Fibroblast of villous mesenchyme (primary cell): ENCODE measurements around the gene SKIC3. TPM values are rescaled to one million over a fixed set of nuclear protein-coding genes. Genes with fewer than 3 reads are reported as not detected.

Source experiments
- DNase-seq: peaks from one replicate; pipeline ENCODE4 v3.0.0-alpha.2; 2010; ENCODE audit warnings: low read depth
- H3K4me3 ChIP-seq: 2 replicates; pipeline ENCODE4 v1.5.1; 2011; ENCODE audit warnings: low read depth, mild to moderate bottlenecking, low read length
- total RNA-seq: library from RNA; depleted of rRNA; stranded (reverse); fragments of >200 nt; gene quantifications from 2 replicates; pipeline ENCODE4 v1.2.3, GENCODE V29; 2012
- TF ChIP-seq, protein P1 (sequence below): IDR thresholded peaks from 2 replicates; pipeline ENCODE4 v1.5.1; 2012; ENCODE audit warnings: low read depth, mild to moderate bottlenecking, low read length; ENCODE audit not compliant: insufficient read depth

The SKIC3 gene
- total RNA-seq, 1 donor: 191 TPM

DNA sequence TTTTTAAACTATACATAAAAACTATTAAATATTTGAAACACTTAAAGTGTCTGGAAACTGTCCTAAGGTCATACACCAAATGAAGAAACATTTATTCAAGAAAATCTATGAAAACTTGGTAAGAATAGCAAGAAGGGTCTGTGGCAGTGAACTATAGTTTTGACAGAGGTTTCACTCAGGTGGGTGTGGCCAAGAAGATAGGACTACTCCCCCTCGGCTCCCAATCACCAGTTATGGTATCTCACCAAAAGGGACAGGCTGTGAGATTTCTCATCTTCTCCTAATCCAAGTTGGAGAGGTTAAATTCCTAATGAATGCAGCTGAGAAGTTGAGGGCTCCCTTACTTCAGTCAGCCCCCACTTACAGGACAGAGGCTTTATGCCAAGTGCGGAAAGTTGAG is 3.1 kb upstream of the SKIC3 start:
- DNase-seq: no peak
- TF ChIP-seq, protein P1, sequence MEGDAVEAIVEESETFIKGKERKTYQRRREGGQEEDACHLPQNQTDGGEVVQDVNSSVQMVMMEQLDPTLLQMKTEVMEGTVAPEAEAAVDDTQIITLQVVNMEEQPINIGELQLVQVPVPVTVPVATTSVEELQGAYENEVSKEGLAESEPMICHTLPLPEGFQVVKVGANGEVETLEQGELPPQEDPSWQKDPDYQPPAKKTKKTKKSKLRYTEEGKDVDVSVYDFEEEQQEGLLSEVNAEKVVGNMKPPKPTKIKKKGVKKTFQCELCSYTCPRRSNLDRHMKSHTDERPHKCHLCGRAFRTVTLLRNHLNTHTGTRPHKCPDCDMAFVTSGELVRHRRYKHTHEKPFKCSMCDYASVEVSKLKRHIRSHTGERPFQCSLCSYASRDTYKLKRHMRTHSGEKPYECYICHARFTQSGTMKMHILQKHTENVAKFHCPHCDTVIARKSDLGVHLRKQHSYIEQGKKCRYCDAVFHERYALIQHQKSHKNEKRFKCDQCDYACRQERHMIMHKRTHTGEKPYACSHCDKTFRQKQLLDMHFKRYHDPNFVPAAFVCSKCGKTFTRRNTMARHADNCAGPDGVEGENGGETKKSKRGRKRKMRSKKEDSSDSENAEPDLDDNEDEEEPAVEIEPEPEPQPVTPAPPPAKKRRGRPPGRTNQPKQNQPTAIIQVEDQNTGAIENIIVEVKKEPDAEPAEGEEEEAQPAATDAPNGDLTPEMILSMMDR: no peak
- H3K4me3 ChIP-seq: no peak overlapping the region

DNA sequence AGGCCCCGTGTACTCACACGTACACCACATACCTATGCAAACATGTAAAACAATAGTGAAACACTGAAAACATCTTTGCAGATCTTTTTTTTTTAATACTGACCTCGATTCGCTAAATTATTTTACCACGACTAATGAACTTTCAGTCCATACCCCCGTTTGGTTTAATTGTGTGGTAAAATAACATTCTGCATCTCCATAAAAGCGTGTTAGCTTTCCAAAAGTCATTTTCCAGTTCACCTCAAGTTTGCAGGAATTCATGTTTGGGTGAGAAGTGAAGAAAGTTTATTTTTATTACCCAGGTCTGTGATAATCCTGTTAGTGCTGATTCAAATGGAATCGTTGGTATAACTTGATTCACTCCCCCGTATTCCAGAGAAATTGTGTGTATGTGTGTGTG is 776 bp upstream of the SKIC3 start:
- peak overlapping the region; percentile 97 for H3K4me3 ChIP-seq
- TF ChIP-seq, protein P1: no peak
- no peak for DNase-seq

DNA sequence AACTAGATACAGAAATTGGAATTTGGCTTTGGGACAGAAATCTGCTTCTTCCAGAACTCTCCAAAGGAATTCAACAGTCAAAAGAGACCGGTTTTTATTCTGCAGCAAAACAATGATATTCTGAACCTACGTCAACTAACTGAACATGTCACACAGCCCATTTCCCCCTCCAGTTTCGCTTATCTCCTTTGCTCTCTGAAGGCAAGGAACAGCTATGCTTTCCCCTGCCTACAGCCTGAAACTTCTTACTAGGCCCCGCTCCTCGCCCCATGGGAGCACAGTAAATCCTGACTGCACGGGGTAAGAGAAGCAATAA is 488 bp downstream of the SKIC3 start:
- DNase-seq: no peak
- peak overlapping the region; percentile 97 for H3K4me3 ChIP-seq
- TF ChIP-seq, protein P1: no peak

DNA sequence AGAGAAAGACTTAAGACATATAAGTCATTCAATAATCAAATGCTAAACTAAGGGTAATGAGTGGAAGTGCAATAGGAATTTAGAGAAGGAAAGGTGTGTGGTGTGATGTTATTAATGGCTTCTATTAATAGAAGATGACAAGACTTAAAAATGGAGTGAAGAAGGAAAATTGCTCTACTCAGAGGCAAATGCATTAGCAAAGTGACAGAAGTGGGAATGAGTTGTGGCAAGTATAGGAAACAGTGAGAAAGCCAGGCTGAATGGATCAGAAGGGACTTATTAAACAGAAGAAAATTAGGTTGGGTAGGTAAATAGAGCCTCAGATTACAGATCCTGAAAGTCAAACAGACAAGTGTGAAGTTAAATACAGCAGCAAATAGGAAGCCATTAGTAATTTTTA is 5.7 kb downstream of the SKIC3 start:
- TF ChIP-seq, protein P1: no peak
- no peak for DNase-seq
- no peak overlapping the region for H3K4me3 ChIP-seq

DNA sequence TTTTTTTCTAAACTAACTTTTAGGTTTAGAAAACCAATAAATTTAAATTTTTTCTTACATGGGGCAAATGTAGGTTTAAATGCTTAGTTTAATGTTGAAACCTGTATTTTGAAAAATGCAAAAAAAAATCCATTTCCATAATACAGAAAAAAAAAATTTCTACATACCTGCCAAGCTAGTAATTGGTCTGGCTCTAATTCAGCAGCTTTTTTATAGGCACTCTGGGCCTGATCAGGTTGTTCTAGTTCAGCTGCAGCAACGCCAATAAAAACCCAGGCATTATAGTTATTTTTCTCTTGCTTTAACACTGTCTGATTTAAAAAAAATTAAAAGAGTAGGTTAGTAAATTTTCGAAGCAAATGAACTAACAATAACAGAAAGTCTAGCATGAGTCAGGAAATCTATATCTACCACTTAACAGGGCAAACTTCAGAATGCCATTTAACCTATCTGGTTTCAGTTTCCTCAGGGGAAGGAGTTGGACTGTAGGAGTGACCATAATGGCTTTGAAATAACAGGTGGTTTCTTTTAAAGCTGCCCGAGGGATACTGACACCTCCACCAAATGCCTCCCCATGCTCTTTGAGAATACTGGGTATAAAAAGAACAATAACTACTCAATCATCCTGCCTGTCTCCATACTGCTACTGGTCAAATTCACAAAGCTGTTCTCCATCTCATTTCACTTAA is 11.6 kb downstream of the SKIC3 start:
- TF ChIP-seq, protein P1: no peak
- no peak overlapping the region for H3K4me3 ChIP-seq
- DNase-seq: peak; percentile 14

DNA sequence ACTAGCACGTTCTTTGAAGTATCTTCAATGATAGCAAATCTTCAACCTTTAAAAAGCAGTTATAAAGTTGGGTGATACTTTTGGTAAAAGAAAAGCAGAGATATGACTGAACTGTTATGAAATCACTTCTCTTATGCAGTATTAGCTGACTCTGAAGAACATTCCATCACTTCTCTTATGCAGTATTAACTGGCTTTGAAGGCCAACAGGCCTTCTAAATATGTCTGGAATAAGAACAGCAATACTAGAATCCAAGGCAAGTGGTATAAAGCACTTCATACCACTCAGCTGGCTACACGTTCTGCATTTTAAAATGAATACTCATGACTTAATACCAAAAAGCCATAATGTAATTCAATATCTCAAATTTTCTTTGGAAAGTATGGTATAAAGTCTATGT is 17.3 kb downstream of the SKIC3 start:
- TF ChIP-seq, protein P1: no peak
- peak; percentile 22 for DNase-seq
- no peak overlapping the region for H3K4me3 ChIP-seq

DNA sequence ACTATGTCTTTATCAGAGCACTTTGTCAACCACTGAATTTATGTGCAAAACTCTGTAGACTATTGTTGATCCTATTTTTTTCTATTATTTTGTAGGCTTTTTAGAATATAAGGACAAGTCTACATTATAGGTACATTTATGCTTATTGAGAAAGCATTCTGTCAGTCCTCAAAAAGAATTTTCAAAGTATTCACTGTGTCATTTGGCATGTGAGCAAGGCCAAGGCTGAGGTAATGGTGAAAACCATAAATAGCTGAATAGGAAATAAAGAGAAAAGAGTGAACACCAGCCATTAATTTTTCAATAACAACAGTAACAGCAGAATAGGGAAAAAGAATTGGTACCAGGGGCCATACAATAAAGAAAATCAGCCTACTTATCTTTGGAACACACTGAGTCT is 21.0 kb downstream of the SKIC3 start:
- no peak for DNase-seq
- TF ChIP-seq, protein P1: no peak
- no peak overlapping the region for H3K4me3 ChIP-seq
